HepG2 (cell line): ENCODE data around the gene COL5A1. TPM values are rescaled to one million over a fixed set of nuclear protein-coding genes. Genes with fewer than 3 reads are reported as not detected.

Experiments used
- ARHGAP35 ChIP-seq: sonication (generic); formaldehyde crosslinking; IDR thresholded peaks from 2 replicates; pipeline ENCODE4 v1.9.0; 2022; ENCODE audit warnings: mild to moderate bottlenecking, inconsistent platforms, moderate library complexity, missing genetic modification reagents, borderline replicate concordance
- POLR2A ChIP-seq, 2 experiments: IDR thresholded peaks; 2 replicates each; pipeline ENCODE4 v1.6.1; 2011; ENCODE audit warnings: low read depth in 2 of 2, low read length in 2 of 2, mild to moderate bottlenecking in 1 of 2, moderate library complexity in 1 of 2; ENCODE audit not compliant: insufficient read depth in 1 of 2
- TRAFD1 ChIP-seq: sonication (generic); formaldehyde crosslinking; IDR thresholded peaks from 2 replicates; pipeline ENCODE4 v1.5.1; 2020; ENCODE audit warnings: missing genetic modification reagents, mild to moderate bottlenecking, borderline replicate concordance
- ZNF30 ChIP-seq: sonication (generic); formaldehyde crosslinking; IDR thresholded peaks from 2 replicates; pipeline ENCODE4 v1.5.0; 2020; ENCODE audit warnings: mild to moderate bottlenecking, missing genetic modification reagents
- polyA plus RNA-seq, 8 experiments: library from polyadenylated mRNA; depleted of rRNA in 3 of 8; stranded (reverse) in 7 of 8; unstranded in 1 of 8; fragments of >200 nt; fragmentation: Illumina TruSeq in 4 of 8; extraction: Trizol in 4 of 8; gene quantifications; 2 replicates each; pipeline versions ENCODE4 v1.2.1 to v1.2.3, GENCODE V29; 2011 to 2016; ENCODE audit warnings: low read depth in 4 of 8, missing spikeins in 1 of 8, mixed read lengths in 1 of 8; ENCODE audit not compliant: insufficient read depth in 1 of 8
- total RNA-seq, 5 experiments: library from RNA; depleted of rRNA; stranded (reverse); fragments of >200 nt; fragmentation: Illumina TruSeq; extraction: Trizol; gene quantifications; 2 replicates each; pipeline ENCODE4 v1.2.3, GENCODE V29; 2016; ENCODE audit warnings: low read depth in 1 of 5
- TF ChIP-seq, protein P1 (sequence below): sonication (generic); formaldehyde crosslinking; IDR thresholded peaks from 2 replicates; pipeline ENCODE4 v1.4.0; 2020; ENCODE audit warnings: missing genetic modification reagents
- TF ChIP-seq, protein P2 (sequence below): sonication (generic); formaldehyde crosslinking; IDR thresholded peaks from one replicate; pipeline ENCODE4 v1.5.1; 2020; ENCODE audit warnings: mild to moderate bottlenecking, missing genetic modification reagents; ENCODE audit errors: not compliant biosample characterization

COL5A1 gene
- total and polyA plus RNA-seq, 2 of the 13 experiments (the other 11 are each of a cell fraction or from before 2014, with no cell fraction given), result not detected

DNA sequence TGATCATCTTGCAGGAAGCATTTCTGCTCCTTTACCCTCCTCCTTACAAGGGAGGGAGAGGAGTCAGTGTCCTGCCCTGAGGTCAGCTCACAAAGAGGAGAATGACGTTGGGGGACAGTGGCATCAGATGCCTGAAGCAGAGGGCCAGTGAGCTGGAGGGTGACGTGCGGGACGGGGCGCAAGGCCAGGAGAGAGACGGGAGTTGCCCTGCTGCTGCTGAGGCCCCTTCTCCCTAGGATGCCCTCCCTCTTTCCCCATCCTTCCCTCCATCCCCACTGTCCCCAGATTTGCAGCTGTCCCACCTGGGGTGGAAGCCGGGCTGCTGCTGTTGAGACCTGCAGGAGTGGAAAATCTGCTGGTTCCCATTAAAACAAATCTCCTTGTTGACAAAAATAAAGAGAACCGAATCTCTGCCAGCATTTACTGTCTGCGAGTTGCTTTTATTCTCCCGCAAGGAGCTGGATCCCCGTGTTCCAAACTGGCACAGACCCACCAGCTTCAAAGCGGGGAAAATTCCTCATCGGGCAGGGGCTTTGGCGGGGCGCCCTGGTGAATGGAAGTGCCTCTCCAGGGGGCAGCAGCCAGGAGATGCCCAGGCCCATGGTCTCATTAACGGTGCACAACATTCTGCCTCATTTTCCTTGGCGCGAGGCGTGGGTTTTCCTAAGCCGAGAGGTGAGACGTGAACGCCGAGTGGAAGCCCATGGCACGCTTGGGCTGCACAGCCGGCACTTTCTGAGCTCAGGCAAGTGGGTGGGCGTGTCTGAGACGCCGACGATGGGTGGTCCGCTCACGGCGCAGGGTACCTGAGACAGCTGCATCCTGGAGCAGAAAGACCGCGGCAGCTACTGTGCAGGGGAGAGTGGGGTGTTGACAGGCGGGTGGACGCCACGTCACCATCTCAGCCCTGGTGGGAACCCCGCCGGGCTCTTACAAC is 13.9 kb upstream of the COL5A1 start (continued):
- TF ChIP-seq TRAFD1 (CRISPR knock-in tag), result no peak
- no peak for TF ChIP-seq POLR2A (IDR thresholded peaks at IDR 0.05; ENCODE audit: insufficient read depth in 1 of 2, low read depth in 2 of 2, low read length in 2 of 2)
- no peak for TF ChIP-seq ARHGAP35 (CRISPR knock-in tag)
- TF ChIP-seq, protein P1, sequence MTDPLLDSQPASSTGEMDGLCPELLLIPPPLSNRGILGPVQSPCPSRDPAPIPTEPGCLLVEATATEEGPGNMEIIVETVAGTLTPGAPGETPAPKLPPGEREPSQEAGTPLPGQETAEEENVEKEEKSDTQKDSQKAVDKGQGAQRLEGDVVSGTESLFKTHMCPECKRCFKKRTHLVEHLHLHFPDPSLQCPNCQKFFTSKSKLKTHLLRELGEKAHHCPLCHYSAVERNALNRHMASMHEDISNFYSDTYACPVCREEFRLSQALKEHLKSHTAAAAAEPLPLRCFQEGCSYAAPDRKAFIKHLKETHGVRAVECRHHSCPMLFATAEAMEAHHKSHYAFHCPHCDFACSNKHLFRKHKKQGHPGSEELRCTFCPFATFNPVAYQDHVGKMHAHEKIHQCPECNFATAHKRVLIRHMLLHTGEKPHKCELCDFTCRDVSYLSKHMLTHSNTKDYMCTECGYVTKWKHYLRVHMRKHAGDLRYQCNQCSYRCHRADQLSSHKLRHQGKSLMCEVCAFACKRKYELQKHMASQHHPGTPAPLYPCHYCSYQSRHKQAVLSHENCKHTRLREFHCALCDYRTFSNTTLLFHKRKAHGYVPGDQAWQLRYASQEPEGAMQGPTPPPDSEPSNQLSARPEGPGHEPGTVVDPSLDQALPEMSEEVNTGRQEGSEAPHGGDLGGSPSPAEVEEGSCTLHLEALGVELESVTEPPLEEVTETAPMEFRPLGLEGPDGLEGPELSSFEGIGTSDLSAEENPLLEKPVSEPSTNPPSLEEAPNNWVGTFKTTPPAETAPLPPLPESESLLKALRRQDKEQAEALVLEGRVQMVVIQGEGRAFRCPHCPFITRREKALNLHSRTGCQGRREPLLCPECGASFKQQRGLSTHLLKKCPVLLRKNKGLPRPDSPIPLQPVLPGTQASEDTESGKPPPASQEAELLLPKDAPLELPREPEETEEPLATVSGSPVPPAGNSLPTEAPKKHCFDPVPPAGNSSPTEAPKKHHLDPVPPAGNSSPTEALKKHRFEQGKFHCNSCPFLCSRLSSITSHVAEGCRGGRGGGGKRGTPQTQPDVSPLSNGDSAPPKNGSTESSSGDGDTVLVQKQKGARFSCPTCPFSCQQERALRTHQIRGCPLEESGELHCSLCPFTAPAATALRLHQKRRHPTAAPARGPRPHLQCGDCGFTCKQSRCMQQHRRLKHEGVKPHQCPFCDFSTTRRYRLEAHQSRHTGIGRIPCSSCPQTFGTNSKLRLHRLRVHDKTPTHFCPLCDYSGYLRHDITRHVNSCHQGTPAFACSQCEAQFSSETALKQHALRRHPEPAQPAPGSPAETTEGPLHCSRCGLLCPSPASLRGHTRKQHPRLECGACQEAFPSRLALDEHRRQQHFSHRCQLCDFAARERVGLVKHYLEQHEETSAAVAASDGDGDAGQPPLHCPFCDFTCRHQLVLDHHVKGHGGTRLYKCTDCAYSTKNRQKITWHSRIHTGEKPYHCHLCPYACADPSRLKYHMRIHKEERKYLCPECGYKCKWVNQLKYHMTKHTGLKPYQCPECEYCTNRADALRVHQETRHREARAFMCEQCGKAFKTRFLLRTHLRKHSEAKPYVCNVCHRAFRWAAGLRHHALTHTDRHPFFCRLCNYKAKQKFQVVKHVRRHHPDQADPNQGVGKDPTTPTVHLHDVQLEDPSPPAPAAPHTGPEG (CRISPR knock-in tag), result no peak
- TF ChIP-seq ZNF30 (CRISPR knock-in tag), result no peak
- TF ChIP-seq, protein P2, sequence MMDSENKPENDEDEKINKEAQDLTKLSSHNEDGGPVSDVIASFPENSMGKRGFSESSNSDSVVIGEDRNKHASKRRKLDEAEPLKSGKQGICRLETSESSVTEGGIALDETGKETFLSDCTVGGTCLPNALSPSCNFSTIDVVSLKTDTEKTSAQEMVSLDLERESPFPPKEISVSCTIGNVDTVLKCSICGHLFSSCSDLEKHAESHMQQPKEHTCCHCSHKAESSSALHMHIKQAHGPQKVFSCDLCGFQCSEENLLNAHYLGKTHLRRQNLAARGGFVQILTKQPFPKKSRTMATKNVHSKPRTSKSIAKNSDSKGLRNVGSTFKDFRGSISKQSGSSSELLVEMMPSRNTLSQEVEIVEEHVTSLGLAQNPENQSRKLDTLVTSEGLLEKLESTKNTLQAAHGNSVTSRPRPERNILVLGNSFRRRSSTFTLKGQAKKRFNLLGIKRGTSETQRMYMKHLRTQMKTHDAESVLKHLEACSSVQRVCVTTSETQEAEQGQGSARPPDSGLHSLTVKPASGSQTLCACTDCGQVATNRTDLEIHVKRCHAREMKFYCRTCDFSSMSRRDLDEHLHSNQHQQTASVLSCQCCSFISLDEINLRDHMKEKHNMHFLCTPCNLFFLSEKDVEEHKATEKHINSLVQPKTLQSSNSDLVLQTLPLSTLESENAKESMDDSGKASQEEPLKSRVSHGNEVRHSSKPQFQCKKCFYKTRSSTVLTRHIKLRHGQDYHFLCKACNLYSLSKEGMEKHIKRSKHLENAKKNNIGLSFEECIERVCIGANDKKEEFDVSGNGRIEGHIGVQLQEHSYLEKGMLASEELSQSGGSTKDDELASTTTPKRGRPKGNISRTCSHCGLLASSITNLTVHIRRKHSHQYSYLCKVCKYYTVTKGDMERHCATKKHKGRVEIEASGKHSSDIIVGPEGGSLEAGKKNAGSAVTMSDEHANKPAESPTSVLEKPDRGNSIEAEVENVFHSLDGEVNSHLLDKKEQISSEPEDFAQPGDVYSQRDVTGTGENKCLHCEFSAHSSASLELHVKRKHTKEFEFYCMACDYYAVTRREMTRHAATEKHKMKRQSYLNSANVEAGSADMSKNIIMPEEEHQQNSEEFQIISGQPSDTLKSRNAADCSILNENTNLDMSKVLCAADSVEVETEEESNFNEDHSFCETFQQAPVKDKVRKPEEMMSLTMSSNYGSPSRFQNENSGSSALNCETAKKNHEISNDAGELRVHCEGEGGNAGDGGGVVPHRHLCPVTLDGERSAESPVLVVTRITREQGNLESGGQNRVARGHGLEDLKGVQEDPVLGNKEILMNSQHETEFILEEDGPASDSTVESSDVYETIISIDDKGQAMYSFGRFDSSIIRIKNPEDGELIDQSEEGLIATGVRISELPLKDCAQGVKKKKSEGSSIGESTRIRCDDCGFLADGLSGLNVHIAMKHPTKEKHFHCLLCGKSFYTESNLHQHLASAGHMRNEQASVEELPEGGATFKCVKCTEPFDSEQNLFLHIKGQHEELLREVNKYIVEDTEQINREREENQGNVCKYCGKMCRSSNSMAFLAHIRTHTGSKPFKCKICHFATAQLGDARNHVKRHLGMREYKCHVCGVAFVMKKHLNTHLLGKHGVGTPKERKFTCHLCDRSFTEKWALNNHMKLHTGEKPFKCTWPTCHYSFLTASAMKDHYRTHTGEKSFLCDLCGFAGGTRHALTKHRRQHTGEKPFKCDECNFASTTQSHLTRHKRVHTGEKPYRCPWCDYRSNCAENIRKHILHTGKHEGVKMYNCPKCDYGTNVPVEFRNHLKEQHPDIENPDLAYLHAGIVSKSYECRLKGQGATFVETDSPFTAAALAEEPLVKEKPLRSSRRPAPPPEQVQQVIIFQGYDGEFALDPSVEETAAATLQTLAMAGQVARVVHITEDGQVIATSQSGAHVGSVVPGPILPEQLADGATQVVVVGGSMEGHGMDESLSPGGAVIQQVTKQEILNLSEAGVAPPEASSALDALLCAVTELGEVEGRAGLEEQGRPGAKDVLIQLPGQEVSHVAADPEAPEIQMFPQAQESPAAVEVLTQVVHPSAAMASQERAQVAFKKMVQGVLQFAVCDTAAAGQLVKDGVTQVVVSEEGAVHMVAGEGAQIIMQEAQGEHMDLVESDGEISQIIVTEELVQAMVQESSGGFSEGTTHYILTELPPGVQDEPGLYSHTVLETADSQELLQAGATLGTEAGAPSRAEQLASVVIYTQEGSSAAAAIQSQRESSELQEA, result no peak
